ENCODE results near the gene TSHZ2.

DNA sequence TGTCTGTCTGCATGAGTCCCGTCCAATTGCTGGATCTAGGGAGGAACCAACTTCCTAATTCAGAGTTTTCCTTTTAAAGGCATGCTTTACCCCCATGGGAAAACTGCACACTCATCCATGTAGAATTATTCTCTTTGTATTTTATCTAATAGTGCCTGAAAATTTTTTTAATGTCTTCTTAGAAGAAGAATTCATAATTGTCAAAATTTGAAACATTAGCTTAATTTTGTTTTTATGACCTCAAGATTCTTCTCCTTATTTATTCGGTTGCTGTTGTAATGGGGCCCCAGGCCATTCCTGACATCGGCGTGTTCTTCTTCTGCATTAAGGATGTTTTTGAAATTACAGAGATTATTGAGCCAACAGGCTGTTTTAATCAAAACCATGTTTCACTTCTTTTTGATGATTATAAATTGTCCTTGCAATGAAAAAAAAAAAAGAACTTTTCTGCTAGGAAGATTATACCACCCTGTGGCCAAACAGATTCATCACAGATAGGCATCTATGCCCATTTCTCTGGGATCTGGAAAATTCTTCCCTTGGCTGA is 521.2 kb downstream of the TSHZ2 start:
- TF ChIP-seq POLR2A (IDR thresholded peaks at IDR 0.05; ENCODE audit: low read depth, low read length) (no peak), POLR2AphosphoS5 (IDR thresholded peaks at IDR 0.05; ENCODE audit: low read depth, low read length) (no peak), TAF1 (IDR thresholded peaks at IDR 0.05; ENCODE audit: borderline replicate concordance, low read depth, low read length) (no peak)

All from GM12892 (cell line).